IPS DF 19.7 (cell line): Measurements from ENCODE around the gene FRZB.

ENCODE experiments used
- DNase-seq: peaks from one replicate; pipeline ENCODE4 v3.0.0-alpha.2; 2013; ENCODE audit warnings: low read depth, low spot score

The FRZB gene

DNA sequence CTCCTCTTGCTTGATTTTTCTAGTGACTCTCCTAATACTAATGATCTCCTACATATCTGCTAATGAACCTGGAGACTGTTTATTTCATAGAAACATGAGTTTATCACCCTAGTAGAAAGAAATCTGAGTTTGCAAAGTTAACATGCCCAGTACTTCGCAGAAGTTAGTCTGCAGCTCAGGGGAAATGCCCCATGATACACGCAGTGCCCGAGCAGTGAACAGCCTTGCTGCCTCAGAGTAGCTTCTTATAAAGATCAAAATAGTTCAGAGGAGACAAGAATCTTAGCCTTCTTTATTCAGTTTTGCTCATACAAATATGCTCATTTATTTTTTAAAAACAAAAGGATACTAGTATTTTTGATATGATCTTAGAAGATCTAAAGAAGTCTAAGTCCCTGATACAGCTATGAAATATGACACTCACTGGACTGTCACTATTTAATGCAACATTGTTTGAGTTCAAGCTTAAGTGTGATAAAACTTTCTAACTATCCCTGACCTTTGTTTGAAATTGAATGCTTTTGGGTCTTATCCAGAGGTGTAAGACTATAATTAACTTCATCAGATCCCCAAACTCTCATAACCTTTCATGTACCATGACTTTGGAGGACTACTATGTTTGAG, 20.5 kb downstream of the FRZB start:
- DNase-seq: no peak

DNA sequence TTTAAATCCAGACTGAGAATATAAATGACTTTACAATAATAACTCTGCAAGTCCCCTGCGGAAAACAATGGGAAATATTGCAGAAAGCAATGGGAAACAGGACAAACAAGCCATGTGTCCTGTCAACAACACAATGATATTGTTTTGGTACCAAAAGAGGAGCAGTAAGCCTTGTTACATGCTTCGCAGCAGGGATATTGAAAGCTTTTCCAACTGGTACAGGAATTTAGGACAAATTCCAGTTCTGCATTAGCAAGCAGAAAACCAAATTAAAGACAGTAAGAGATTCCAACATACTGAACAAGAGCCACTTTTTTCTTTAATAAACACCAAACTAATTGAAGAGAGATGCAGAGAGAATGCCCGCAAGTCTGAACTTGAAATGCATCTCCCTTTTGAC, 30.0 kb downstream of the FRZB start:
- no peak for DNase-seq

DNA sequence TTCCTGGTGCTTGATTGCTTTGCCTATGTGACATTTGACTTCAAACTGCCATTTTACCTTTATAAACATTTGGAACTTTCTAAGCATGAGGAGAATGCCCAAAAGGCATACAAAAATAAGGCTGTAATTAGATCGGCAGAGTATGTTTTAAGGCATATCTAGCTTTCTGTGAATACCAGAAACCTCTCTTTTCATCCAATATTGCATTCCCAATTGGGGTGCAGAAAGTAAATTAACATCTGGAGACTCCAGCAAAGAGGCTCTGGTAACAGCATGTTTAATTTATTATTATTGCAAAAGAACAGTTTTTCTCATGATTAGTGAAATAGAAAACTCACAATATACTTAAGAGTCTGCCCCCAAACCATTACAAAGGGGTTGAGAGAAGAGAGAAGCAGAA, 32.1 kb downstream of the FRZB start:
- DNase-seq: no peak

DNA sequence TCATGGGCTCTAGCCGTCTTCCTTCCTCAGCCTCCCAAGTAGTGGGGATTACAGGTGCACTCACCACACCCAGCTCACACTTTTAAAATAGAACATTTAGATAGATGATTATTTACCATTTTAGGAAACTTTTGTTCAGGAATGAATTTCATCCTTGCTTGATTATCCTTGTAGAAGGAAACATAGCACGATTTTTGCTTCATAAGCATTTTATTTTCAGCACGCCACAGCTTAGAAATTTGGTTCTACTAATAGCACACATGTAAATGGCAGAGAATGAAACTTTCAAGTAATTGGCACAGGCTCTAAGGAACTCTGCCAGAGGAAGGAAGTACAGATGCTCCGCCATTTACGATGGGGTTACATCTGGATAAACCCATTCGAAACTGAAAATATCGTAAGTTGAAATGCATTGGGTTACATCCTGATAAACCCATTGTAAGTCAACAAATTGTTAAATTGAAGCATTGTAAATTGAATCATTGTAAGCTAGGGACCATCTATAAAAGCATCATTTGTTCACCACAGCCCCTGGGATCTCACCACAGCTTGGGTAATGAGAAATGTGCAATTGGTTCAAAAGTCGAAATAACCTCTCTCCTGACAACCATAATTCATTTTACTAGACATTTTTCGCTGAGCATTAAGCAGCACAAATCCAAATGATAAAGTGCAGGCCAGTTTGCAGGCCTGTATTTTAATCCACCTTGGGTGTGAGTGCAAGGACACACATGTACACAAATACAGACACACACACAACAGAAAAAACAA, 33.2 kb downstream of the FRZB start:
- no peak for DNase-seq

DNA sequence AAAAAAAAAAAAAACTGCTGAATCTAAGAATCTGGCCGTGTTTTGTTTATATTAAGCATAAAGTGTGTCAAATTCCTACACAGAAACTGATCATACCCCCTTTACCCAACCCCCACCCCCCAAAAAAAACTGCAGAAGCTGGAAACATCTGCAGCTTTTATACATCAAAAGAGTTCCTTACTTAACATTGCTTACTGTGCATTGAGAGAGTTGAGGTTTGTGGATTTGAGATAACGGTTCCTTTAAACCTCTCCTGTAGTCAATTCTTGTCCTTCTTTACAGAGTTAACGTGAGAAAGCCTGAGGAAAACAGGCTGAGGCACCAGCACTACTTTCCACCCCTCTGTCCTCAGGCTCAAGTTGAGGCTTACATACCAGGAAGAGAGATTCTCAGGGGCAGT, 34.5 kb downstream of the FRZB start:
- DNase-seq: no peak

DNA sequence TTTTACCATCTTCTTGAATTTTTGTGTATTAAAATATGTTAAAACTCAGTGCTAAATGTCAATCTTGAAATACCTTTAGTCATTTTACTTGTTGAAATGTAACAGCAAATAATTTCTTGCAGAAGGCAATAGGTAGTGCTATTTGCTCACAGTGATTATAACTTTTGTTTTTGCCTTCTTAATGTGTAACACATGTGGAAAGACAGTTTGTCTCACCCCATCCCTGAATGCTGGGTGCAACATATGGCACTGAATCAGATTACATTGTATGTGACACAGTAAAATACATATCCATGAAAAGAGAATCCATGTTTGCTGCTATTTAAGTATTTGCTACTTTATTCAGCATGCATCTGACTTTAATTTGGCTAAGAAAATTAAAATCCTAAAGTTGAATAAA, 35.3 kb downstream of the FRZB start:
- DNase-seq: no peak

DNA sequence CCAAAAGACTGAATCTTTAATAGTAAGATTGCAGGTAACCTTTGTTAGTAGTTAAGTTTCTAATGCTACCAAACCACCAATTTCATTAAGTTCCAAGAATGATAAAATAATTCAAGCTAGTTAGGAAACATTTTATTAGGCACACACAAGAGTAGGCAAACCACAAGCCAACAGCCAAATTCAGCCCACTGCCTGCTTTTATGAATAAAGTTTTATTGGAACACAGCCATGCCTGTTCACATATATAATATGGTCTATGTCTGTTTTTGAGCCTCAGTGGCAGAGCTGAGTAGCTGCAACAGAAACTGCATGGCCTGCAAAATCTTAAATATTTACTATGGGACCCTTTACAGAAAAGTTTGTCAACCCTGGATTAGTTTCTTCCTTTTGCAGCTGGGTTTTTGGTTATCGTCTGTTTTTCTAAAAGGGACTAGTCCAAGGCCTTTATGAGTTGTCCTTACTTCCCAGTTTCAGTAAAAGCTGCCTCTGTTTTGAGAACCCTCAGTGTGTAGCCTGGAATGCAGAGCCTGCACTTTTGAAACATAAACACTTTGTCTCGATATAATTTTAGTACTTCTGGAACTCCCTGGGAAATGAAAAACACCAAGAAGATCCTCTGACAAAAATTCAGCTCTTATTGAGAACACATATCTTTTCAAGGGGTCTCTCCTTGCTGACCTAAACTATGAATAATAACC, 39.1 kb downstream of the FRZB start:
- DNase-seq: no peak

DNA sequence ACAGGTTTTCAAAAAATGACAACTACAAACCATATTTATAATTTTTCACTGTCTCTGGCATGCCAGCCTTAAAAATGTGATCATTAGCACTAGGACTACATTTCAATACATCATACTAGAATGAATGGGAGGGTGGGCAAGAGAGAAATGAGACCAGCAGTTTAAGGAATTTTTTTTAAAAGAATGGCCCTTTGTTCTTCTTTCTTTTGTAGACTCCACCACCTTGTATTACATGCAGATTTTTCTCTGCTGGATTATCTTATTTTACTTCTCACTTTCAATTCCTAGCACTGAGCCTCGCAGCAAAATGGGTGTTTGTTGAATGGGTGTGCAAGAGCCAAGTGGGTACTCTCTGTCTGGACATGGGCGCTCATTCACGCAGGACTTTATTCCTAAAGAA, 39.9 kb downstream of the FRZB start:
- no peak for DNase-seq

DNA sequence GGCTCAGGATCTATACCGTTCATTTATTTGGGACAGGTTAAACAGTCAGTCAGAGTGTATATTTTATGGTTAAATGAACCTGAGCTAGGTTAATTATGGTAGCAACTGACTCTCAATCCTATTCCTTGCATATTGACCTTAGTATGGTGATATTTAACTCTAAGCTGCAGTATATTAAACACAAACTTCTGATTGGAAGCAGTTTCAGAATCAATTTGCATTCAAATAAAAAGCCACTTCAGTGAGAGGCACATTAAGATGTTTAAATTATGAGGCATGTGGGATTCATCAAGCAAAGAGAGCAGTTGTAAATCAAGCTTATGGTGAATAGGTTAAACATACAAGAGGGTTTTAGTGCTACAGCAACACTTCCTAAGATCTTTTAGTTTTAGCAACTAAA, 40.4 kb downstream of the FRZB start:
- DNase-seq: no peak

DNA sequence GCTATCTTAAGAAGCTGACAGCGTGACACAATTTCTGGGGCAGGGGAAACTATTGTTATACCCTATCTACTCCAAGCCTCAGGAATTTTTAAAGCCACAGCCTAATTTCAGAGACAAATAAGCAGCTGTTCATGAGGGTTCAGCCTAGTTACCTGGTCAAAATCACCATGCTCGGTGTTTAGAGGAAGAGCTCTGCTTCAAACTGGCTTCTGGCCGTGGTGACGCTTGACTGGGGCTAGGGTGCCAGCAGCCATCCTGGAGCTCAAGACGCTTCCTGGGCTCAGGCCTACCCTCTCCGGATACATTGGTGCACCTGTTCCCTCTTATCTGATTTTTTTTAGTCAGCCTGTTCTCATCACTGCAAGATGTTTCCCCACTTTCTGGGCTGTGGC, 41.7 kb downstream of the FRZB start:
- DNase-seq: no peak

DNA sequence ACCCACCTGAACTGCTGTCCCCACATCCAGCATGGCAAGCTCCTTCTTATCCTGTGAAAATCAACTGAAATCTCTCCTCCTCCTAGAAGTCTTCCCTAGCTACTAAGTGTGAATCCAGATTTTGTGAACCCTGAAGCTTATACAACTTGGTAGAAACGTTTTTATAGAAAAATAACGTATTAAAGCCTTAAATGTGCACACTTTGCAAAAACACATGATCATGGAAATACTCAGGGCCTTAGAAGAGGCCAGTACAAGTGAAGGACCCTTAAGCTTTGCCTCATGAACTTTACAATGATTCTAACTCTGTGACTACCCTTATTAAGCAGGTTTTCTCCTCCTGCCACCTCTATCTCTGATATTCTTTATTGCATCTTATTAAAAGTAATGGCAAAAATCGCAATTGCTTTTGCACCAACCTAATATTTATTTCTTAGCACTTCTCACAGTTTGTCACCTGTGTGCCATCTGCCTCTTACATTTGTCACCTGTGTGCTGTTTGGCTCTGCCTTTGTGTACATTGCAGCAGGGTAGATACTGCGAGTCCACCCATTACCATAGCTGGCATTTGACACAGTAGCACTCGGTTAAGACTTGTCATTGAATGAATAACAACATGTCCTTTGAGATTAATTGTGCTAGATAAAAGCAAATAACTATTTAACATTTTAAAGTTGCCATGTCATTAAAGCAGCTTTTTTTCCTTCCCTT, 42.2 kb downstream of the FRZB start:
- DNase-seq: no peak

DNA sequence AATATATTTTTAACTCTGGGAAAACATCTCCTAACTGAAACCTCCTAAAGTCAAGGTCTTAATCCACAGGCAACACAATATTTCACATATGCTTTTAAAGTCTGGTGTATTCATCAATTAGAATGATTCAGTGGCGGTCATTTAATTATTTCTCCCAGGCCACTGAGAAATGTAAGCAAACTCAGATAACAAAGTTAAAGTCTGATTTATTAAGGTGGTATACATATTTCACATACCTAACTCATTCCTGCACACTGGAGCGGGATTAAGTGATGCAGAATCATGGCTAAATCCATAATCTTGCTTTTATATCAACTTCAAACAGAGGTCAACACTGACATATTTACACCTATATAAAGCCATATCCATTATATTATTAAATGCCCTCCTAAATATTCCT, 43.7 kb downstream of the FRZB start:
- DNase-seq: no peak

DNA sequence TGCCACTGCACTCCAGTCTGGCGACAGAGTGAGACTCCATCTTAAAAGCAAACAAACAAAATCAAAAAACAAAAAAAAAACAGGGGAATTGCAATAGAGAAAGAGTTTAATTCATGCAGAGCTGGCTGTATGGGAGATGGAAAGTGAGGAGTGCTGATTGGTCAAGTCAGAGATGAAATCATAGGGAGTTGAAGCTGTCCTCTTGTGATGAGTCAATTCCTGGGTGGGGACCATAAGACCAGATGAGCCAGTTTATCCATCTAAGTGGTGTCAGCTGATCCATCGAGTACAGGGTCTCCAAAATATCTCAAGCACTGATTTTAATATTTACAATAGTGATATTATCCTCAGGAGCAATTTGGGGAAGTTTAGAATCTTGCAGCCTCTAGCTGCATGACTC, 45.3 kb downstream of the FRZB start:
- DNase-seq: no peak

DNA sequence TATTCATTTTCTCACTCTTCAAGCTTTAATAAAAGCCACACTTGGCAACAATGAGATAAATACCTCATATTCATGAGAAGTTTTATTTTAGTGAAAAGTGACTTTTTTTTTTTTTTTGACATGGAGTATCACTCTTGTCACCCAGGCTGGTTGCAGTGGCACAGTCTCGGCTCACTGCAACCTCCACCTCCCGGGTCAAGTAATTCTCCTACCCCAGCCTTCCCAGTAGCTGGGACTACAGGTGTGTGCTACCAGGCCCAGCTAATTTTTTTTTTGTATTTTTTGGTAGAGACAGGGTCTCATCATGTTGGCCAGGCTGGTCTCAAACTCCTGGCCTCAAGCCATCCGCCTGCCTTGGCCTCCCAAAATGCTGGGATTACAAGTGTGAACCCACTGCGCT, 47.0 kb downstream of the FRZB start:
- DNase-seq: no peak

DNA sequence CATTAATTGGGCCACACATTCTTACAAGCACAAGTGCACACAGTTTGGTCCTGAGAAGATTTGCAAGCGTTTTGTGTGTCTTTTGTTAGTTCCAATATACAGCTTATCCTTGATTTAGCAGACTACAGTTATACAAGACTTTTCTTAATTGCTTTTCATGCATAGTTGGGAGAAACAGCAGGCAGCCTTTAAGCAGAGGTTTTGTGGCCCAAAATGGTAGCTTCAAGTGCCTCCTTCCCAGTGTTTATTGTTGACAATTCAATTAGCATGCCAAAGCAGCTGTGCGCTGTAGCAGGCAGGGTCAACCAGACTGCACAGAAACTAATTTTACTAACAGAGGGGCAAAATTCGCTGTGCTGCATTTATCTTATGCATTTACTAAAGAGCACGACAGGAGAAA, 47.5 kb downstream of the FRZB start:
- DNase-seq: no peak

DNA sequence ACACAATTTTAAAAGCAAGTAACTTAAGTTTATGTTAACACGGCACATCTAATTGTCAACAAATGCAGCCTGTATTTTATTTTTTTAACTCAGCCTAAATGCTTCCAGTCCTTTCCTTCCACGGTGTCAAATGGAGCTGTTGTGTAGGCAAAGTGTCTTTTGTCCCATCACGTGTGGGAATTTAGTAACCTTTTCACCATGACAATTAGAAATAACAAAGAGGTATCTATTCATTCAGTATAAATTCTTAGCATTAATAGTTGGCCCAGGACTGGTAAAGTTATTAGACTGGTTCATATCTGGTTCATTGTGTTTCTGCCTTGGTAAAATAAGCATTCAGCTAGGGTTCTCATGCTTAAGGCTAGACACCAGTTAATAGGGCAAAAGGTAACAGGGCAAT, 47.9 kb downstream of the FRZB start:
- DNase-seq: no peak

DNA sequence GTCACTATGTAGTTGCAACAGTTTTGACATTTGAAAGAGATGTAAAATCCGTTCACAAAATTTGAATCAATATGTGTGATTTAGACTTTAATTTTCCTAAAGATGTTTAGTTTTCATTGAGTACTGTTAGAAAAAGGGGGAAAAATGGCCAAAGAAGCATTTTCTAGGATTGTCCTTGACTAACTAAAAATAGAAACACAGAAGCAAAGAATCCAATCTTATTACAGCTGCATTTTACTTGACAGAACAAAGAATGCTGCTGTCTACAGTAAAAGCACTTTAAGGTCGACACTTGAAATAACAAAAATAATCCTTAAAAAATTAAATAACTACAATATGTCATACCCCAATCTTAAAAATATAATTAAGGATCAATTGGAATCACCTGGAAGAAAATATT, 48.9 kb downstream of the FRZB start:
- DNase-seq: no peak

DNA sequence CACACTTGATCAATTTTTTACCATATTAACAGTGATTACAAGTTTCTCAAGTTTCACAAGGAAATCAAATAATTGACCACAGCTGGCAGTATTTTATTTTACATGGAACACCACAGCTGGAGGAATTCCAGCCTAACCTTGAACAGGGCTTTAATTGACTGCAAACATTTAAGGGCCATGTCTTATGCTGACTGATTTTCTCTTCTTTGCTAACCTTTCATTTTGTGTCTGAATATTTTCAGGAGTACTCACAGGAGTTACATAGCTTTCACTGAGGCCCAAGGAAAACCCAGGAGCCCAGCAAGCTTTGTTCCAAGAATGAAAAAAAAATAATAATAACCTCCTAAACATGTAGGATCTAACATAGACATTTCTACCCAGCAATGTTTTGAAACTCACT, 49.6 kb downstream of the FRZB start:
- no peak for DNase-seq

DNA sequence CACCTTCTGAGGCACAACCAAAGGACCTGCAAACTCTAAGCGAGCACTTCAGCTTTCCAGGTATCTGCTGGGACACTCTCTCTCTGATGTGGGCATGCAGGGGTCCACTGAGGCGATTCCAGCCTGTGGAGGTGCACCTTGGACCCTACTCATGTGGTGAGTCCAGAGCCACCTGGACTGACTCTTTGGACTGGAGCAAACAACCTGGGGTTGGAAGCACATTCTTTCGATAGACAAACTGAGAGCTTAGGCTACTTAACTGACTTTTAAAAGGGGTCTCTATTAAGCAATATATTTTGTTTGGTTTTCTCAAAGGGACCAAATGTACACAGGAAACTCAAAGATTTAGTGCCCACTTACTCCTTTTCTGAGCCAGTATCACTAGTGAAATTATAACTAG, 51.6 kb downstream of the FRZB start:
- no peak for DNase-seq

DNA sequence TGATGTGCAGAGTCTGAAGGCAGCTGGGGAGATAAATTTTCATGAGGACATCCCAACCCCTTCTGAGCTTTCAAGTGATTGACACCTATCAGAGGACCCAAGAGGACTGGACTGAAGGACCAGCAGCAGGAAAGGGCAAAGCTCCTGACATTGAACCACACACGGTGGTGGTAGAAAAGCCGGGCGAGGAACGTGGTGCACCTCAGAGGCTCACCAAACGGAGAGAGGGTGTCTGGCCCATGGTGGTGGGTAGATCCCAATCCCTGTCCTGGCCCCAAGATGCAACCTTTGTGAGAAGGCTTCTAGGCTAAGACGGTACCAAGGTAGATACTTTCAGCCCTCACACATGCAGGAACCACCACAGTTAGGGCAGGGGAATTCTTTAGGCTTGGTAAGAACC, 52.1 kb downstream of the FRZB start:
- DNase-seq: no peak

DNA sequence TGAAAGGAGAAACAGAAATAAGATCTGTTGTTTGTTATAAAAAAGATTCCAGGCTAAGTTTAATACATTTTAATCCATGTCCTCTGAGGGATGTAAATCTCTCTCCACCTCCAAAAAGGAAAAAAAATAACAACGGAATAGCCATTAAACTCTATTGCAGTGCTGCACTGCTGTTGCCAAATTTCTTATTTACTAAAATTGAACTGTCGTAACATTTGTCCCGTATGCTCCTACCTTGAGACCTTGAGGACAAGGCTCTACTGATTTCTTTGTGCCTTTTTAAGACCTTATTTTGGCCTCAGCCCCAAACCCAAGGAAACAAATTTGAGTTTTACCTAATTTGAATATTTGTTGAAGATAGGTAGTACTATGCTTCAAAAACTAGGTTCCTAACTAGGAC, 56.4 kb downstream of the FRZB start:
- DNase-seq: no peak

DNA sequence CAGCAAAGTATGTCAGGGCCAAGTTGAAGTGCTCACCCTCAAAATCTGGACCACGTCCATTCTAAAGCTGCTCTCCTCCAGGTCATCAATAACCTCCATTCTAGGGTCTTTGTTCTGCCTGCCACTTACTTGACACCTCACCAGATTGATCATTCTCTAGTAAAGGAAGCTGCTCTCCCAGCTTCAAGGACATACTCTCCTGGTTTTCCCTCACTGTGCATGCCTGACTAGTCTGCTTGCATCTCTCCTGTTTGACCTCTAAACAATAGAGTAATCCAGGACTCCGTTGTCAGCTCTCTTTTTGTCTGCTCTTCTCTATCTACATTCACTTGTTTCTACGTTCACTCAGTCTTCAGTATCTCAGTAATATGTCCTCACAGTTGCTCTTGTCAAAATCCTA, 59.1 kb downstream of the FRZB start:
- DNase-seq: no peak

DNA sequence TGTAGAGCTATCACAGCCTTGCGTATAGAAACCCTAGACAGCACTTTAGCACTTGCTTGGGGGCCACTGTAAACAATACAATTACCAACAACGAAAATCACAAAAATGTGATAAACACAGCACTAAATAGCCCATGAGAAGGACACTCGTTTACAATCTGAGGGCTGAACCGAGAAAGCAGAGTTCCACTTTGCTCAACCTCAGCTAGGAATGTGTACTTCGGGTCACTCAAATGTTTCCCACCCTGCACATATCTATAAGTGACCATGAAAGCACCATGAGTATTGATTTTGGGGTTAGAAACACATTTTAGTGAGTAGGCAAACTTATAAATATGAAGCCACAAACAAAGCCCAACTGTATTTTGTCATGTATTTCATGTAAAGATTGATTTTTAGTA, 62.3 kb downstream of the FRZB start:
- DNase-seq: no peak
